Muscle of leg (tissue), 11 donors: ENCODE measurements around the gene AGRN. TPM values are rescaled to one million over a fixed set of nuclear protein-coding genes. Genes with fewer than 3 reads are reported as not detected.

Experiments used
- DNase-seq: peaks from one replicate; pipeline ENCODE4 v3.0.0; 2013
- H3K27ac ChIP-seq: one replicate; pipeline ENCODE4 v1.5.1; 2013; ENCODE audit warnings: mild to moderate bottlenecking, low read length, control low read depth
- H3K27me3 ChIP-seq: one replicate; pipeline ENCODE4 v1.6.1; 2013; ENCODE audit warnings: low read length; ENCODE audit not compliant: control insufficient read depth, insufficient read depth
- H3K36me3 ChIP-seq: one replicate; pipeline ENCODE4 v1.6.1; 2013; ENCODE audit warnings: low read length; ENCODE audit not compliant: control insufficient read depth, insufficient read depth
- H3K4me1 ChIP-seq: one replicate; pipeline ENCODE4 v1.6.1; 2013; ENCODE audit warnings: low read length; ENCODE audit not compliant: control insufficient read depth, insufficient read depth
- H3K4me3 ChIP-seq: one replicate; pipeline ENCODE4 v1.5.1; 2013; ENCODE audit warnings: low read length, control low read depth
- H3K9me3 ChIP-seq: replicated peaks from 2 replicates; pipeline ENCODE4 v1.6.1; 2013; ENCODE audit warnings: low read depth, low read length; ENCODE audit not compliant: control insufficient read depth
- WGBS: methylation state at CpG from one replicate; pipeline ENCODE4 v1.1.5; 2013; ENCODE audit warnings: missing lambda C conversion rate; ENCODE audit not compliant: insufficient coverage; 5-methylcytosine and 5-hydroxymethylcytosine counted together
- polyA plus RNA-seq, 8 donors: library from polyadenylated mRNA; unstranded; fragments of 120-200 nt; gene quantifications; one replicate each; pipeline versions ENCODE4 v1.2.1 to v1.2.3, GENCODE V29; 2013; ENCODE audit warnings: inconsistent platforms in 1 of 8, low replicate concordance in 1 of 8; ENCODE audit not compliant: insufficient read length in 8 of 8, insufficient read depth in 1 of 8
- total RNA-seq: library from RNA; stranded (reverse); fragments of 120-200 nt; gene quantifications from one replicate; pipeline ENCODE4 v1.2.4, GENCODE V29; 2013

The AGRN gene
- total and polyA plus RNA-seq, 9 donors = 16.0 to 92.0 (median 58.0) TPM

- Histone ChIP-seq H3K4me3 (no peak overlapping the region), H3K27ac (no peak overlapping the region), H3K4me1 (peaks cover 19% of the 10 kb centered on the region), H3K27me3 (peaks cover 41% of the 10 kb centered on the region), H3K9me3 (no peaks in the 10 kb centered on the region), H3K36me3 (peaks cover 23% of the 10 kb centered on the region)
- 14% methylated on average over 9 of the region's 17 CpGs for WGBS
- DNase-seq = no peak
Observed at GRCh38 chr1:1039145-1039910, 19.4 kb downstream of the AGRN start.

- Histone ChIP-seq H3K27me3 (peaks cover 33% of the 10 kb centered on the region), H3K36me3 (peaks cover 32% of the 10 kb centered on the region), H3K27ac (no peak overlapping the region), H3K9me3 (no peaks in the 10 kb centered on the region), H3K4me1 (peaks cover 15% of the 10 kb centered on the region), H3K4me3 (peak overlapping the region; percentile 41)
- DNase-seq = peak; percentile 78
- WGBS = under 1% methylated on average over 74 of the region's 99 CpGs
Observed at GRCh38 chr1:1040004-1040991, 20.4 kb downstream of the AGRN start.

DNA sequence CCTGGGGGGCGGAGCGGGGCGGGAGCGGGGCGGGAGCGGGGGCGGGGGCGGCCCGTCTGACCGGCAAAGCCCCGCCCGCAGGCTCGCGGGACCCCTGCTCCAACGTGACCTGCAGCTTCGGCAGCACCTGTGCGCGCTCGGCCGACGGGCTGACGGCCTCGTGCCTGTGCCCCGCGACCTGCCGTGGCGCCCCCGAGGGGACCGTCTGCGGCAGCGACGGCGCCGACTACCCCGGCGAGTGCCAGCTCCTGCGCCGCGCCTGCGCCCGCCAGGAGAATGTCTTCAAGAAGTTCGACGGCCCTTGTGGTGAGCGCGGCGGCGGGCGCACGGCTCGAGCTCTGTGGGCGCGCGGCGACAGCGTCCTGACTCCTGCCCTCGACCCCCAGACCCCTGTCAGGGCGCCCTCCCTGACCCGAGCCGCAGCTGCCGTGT, 21.2 kb downstream of the AGRN start:
- DNase-seq = no peak

DNA sequence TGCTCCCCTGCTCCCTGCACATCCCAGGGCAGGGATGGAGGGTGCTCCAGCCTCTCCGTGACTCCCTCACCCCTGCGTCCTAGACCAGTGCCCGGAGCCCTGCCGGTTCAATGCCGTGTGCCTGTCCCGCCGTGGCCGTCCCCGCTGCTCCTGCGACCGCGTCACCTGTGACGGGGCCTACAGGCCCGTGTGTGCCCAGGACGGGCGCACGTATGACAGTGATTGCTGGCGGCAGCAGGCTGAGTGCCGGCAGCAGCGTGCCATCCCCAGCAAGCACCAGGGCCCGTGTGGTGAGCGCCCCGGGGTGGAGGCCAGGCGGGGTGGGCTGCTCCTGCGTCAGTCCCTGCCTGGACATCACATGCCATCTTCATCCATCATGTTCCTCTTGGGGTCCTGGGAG, 22.0 kb downstream of the AGRN start:
- Histone ChIP-seq H3K4me3 (no peak overlapping the region), H3K27me3 (peaks cover 29% of the 10 kb centered on the region), H3K9me3 (no peaks in the 10 kb centered on the region), H3K4me1 (peaks cover 15% of the 10 kb centered on the region), H3K36me3 (peaks cover 41% of the 10 kb centered on the region), H3K27ac (no peak overlapping the region)
- 90% methylated on average over 24 of the region's 25 CpGs for WGBS
- DNase-seq = no peak

More for the DNA sequence above, 21.2 kb downstream of the AGRN start:
- Histone ChIP-seq H3K27ac (no peak overlapping the region), H3K4me1 (peaks cover 15% of the 10 kb centered on the region), H3K4me3 (no peak overlapping the region), H3K9me3 (no peaks in the 10 kb centered on the region), H3K27me3 (peaks cover 29% of the 10 kb centered on the region), H3K36me3 (peaks cover 40% of the 10 kb centered on the region)
- 26% methylated on average over 44 of the region's 60 CpGs for WGBS

DNA sequence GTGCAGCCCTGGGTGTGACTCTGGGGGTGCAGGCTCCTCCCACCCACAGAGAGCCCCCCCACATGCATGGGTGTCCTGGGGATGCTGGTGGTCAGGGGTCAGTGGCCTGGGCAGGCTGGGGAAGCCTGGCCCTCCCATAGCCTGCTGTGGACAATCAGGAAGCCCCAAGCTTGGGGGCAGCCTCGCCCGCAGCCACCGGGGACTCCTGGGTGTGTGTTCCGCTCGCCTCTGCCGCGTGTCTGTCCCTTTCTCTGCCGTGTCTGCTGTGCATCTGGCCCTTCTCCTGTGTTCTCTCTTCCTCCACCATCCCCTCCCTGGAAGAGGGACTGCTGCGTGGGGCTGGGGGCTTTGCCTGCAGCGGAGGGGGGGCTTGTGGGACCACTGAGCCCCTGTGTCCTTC, 22.9 kb downstream of the AGRN start:
- Histone ChIP-seq H3K27me3 (peaks cover 28% of the 10 kb centered on the region), H3K4me3 (no peak overlapping the region), H3K9me3 (no peaks in the 10 kb centered on the region), H3K27ac (no peak overlapping the region), H3K4me1 (peaks cover 15% of the 10 kb centered on the region), H3K36me3 (peaks cover 45% of the 10 kb centered on the region)
- WGBS = 70% methylated on average over 10 of the region's 10 CpGs
- DNase-seq = no peak

DNA sequence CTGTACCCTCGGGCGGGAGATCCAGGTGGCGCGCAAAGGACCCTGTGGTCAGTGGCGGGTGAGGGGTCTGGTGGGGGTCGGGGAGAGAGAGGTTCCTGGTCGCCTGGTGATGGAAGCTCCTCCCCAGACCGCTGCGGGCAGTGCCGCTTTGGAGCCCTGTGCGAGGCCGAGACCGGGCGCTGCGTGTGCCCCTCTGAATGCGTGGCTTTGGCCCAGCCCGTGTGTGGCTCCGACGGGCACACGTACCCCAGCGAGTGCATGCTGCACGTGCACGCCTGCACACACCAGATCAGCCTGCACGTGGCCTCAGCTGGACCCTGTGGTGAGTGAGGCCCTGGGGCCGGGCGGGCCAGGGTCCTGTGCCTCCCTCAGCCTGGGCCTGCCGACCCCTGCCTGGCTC, 23.5 kb downstream of the AGRN start:
- no peak overlapping the region for H3K27ac ChIP-seq

GRCh38 chr1:1043921-1044320, 24.0 kb downstream of the AGRN start:
- Histone ChIP-seq H3K9me3 (no peaks in the 10 kb centered on the region), H3K4me3 (no peak overlapping the region), H3K4me1 (peaks cover 15% of the 10 kb centered on the region), H3K36me3 (peaks cover 45% of the 10 kb centered on the region), H3K27me3 (peaks cover 17% of the 10 kb centered on the region), H3K27ac (no peak overlapping the region)
- no peak for DNase-seq
- 87% methylated on average over 33 of the region's 33 CpGs for WGBS

More for the DNA sequence above, 23.5 kb downstream of the AGRN start:
- H3K9me3 ChIP-seq = no peaks in the 10 kb centered on the region
- DNase-seq = no peak
- peaks cover 15% of the 10 kb centered on the region for H3K4me1 ChIP-seq
- H3K27me3 ChIP-seq = peaks cover 22% of the 10 kb centered on the region
- WGBS = 95% methylated on average over 25 of the region's 27 CpGs
- peaks cover 45% of the 10 kb centered on the region for H3K36me3 ChIP-seq
- H3K4me3 ChIP-seq = no peak overlapping the region

DNA sequence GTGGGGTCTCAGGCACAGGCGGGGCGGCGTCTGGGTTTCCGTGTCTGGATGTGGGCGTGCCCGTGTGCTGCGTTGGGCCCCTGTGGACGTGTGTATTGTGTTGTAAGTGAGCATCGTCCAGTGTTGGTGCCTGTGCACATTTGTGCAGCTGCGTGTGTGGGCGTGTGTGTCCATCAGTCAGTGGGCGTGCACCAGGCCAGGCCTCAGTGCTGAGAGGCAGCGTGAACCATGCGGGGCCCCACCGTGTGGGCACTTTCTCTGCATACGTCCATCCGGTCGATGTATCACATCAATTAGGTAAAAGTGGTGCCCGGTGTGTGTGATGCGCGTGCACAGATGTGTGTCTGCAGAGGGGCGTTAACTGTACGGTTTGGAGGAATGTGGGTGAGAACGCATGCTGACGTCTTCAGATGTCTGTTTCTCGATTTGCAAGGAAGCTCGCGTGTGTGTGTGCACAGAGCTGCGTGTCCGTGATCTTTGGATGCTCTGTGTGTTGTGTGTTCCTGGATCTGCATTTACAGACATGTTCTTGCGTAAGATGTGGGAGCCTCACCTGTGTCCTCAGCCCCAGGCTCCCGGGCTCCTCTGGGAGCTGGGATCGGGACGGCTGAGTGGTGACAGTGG, 24.6 kb downstream of the AGRN start:
- H3K4me1 ChIP-seq = peaks cover 10% of the 10 kb centered on the region
- H3K36me3 ChIP-seq = peaks cover 50% of the 10 kb centered on the region
- no peak overlapping the region for H3K27ac ChIP-seq
- H3K9me3 ChIP-seq = no peaks in the 10 kb centered on the region
- 79% methylated on average over 32 of the region's 34 CpGs for WGBS
- H3K4me3 ChIP-seq = no peak overlapping the region
- no peak for DNase-seq
- peaks cover 11% of the 10 kb centered on the region for H3K27me3 ChIP-seq

- Histone ChIP-seq H3K9me3 (no peaks in the 10 kb centered on the region), H3K27me3 (peaks cover 5% of the 10 kb centered on the region), H3K36me3 (peaks cover 54% of the 10 kb centered on the region), H3K27ac (no peak overlapping the region), H3K4me3 (no peak overlapping the region), H3K4me1 (peaks cover 5% of the 10 kb centered on the region)
- 92% methylated on average over 23 of the region's 23 CpGs for WGBS
- DNase-seq = no peak
Observed at GRCh38 chr1:1045129-1045528, 25.2 kb downstream of the AGRN start.

DNA sequence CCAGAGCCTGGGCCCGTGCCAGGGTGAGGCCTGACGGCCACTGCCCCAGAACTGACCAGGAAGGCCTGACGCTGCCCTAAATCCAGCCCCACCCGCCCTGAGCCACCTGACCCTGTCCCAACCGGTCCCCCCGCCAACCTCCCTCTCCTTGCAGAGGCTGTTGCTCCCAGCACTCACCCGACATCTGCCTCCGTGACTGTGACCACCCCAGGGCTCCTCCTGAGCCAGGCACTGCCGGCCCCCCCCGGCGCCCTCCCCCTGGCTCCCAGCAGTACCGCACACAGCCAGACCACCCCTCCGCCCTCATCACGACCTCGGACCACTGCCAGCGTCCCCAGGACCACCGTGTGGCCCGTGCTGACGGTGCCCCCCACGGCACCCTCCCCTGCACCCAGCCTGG, 26.3 kb downstream of the AGRN start:
- DNase-seq = no peak
- no peaks in the 10 kb centered on the region for H3K27me3 ChIP-seq
- no peak overlapping the region for H3K4me3 ChIP-seq
- no peaks in the 10 kb centered on the region for H3K4me1 ChIP-seq
- no peaks in the 10 kb centered on the region for H3K9me3 ChIP-seq
- no peak overlapping the region for H3K27ac ChIP-seq
- H3K36me3 ChIP-seq = peaks cover 55% of the 10 kb centered on the region
- 92% methylated on average over 17 of the region's 20 CpGs for WGBS
